ENCODE data around the gene NPBWR2. TPM values are rescaled to one million over a fixed set of nuclear protein-coding genes. Genes with fewer than 3 reads are reported as not detected.

The NPBWR2 gene
- total RNA-seq, 1 experiment from 2014 or later = not detected

- Histone ChIP-seq H3K36me3 (replicated peaks; ENCODE audit: control insufficient read depth, insufficient read depth, low read length) (no peaks in the 10 kb centered on the region), H3K27me3 (ENCODE audit: control insufficient read depth, insufficient read depth, low read length) (peaks cover 38% of the 10 kb centered on the region), H3K4me3 (ENCODE audit: insufficient read depth, low read depth, low read length) (no peak overlapping the region)
- DNase-seq = no peak
Measured at GRCh38 chr20:64081624-64081964, 25.8 kb downstream of the NPBWR2 start.

- Histone ChIP-seq H3K27me3 (ENCODE audit: control insufficient read depth, insufficient read depth, low read length) (peaks cover 38% of the 10 kb centered on the region), H3K4me3 (ENCODE audit: insufficient read depth, low read depth, low read length) (peak overlapping the region; percentile 79)
- DNase-seq = no peak
Measured at GRCh38 chr20:64080813-64081623, 26.3 kb downstream of the NPBWR2 start.

DNA sequence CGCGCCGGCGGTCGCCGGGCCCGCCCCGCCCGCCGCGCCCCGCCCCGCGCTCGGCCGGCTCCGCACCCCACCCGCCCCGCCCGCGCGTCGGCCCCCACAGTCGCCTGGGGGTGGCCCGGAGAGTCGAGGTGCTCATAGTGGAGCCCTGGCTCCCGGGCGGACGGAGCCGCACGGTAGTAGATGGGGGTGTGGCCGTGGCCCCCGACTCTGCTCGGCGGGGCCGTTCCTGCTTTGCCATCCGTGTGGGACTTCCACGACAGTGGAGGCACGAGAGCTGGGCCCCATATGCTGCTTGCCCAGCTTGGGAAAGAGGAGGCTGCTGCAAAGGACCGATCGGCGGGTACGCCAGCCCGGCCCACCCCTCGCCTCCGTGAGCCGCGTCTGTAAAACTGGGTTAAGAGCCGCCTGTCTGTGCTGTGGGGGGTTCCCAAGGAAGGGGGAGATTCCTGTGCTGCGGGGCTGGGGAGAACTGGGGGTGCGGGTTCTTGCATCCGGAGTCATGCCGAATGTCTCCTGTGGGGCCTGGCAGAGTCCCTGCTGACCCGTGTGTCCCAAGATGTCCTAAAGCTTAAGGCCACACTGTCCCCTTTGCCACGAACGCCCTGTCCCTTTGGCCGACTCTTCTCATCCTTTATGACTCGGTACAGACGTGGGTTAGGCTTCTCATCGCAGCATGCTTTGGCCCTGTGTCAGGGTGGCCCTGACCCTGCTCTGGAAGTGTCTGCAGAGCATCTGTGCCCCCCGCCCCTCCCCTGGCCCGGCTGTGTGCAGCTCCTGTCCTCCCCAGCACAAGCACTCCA is 27.2 kb downstream of the NPBWR2 start, which contains the start of gene OPRL1:
OPRL1 (plus strand) TSS at position 70 of the 800 bp plus-strand sequence. CDS start 12,639 bp downstream, outside the sequence.
- Histone ChIP-seq H3K4me3 (ENCODE audit: insufficient read depth, low read depth, low read length) (peak within 1 kb of the TSS; percentile 79), H3K27me3 (ENCODE audit: control insufficient read depth, insufficient read depth, low read length) (peaks cover 36% of the 10 kb centered on the region), H3K36me3 (replicated peaks; ENCODE audit: control insufficient read depth, insufficient read depth, low read length) (no peaks in the 10 kb centered on the region)
- DNase-seq = peak; percentile 80

More at GRCh38 chr20:64080813-64081623, 26.3 kb downstream of the NPBWR2 start:
- H3K36me3 ChIP-seq (replicated peaks; ENCODE audit: control insufficient read depth, insufficient read depth, low read length) = no peaks in the 10 kb centered on the region

DNA sequence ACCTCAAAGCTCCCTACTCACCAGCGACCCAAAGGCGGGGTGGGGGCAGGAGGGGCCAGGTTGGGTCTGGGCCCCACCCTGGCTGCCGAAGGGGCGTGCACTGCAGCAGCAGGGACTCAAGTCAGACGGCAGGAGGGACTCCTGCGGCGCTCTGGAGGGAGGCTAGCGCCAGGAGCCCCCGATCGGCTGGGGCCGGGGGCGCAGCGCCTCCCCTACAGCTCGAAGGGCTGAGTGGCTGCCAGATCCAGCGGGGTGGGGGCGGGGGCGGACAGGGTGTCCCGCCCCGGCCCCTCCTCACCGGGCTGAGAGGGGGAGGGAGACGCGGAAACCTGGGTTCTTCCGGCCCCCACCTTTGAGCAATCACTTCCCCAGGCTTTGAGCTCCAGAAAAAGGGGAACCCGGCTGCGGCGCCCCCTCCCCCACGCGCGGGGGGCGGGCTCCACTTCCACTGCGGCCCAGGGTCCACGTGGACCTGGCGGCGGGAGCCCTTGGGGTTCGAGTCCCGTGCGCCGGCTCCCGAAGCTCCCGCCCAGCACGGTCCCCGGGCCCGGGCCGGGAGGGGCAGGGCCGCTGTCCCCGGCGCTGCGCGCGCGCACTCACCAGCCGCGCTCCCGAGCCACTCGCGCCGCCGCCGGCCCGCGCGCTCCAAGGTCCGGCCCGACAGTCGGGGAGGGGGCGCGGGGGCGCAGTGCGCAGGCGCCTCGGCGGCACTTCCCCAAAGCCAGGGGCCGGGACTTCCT is 27.9 kb downstream of the NPBWR2 start, which contains the start of gene RGS19:
RGS19 (minus strand) TSS at position 246 of the 740 bp plus-strand sequence. CDS start 2,632 bp downstream, outside the sequence.
- Histone ChIP-seq H3K36me3 (replicated peaks; ENCODE audit: control insufficient read depth, insufficient read depth, low read length) (no peaks in the 10 kb centered on the region), H3K27me3 (ENCODE audit: control insufficient read depth, insufficient read depth, low read length) (peaks cover 28% of the 10 kb centered on the region), H3K4me3 (ENCODE audit: insufficient read depth, low read depth, low read length) (peak within 1 kb of the TSS; percentile 79)
- peak; percentile 99 for DNase-seq

- Histone ChIP-seq H3K4me3 (ENCODE audit: insufficient read depth, low read depth, low read length) (peak overlapping the region; percentile 75), H3K36me3 (replicated peaks; ENCODE audit: control insufficient read depth, insufficient read depth, low read length) (no peaks in the 10 kb centered on the region), H3K27me3 (ENCODE audit: control insufficient read depth, insufficient read depth, low read length) (peaks cover 23% of the 10 kb centered on the region)
- DNase-seq = no peak
Measured at GRCh38 chr20:64078934-64079272, 28.5 kb downstream of the NPBWR2 start.

DNA sequence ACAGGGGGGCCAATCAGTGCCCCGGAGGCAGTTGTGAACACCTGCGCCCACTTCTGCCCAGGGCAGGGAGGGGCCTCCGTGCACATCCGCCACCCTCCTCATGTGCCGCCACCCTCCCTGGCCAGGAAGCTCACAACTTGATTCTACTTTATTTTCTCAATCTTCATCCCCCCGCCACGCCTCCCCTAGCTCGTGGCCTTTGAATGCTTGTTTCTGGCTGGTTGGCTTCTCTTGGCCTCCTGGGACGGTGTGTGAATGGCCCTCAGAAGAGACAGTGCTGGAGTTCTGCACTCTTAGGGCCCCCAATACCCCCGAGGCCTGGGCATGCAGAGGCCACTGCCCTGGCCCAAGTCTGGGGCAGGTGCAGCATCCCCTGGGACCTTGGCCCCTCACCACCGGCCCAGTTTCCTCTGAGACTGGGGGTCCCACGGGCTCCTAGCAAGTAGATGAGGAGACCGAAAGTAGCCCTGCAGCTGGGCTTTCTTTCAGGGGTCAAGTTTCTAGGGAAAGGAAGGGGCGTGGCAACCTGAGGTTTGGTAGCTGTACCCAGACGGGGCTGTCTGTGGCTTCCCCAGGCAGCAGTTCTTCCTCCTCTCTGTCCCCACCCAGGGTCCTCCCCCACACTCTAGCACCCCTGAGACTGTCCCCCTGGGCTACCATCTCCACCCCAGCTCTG is 29.4 kb downstream of the NPBWR2 start:
- H3K27me3 ChIP-seq (ENCODE audit: control insufficient read depth, insufficient read depth, low read length) = peaks cover 18% of the 10 kb centered on the region
- H3K4me3 ChIP-seq (ENCODE audit: insufficient read depth, low read depth, low read length) = no peak overlapping the region
- no peaks in the 10 kb centered on the region for H3K36me3 ChIP-seq (replicated peaks; ENCODE audit: control insufficient read depth, insufficient read depth, low read length)
- peak; percentile 74 for DNase-seq

DNA sequence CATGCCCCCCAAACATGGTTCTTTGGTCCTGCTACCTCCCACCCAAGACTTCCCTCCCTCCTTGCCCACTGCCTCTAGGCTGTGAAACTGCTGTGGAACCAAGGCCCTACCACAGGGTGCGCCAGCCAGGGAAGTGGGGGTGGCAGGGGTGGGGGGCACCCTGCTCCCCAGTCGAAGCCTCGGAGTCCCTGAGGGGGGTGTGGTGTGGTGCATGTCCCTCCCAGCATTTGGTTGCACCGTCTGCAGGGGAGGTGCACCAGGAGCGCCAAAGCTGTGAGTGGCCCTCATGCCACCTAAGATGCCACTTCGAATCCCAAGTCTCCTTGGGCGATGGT is 29.9 kb downstream of the NPBWR2 start:
- Histone ChIP-seq H3K4me3 (ENCODE audit: insufficient read depth, low read depth, low read length) (no peak overlapping the region), H3K27me3 (ENCODE audit: control insufficient read depth, insufficient read depth, low read length) (peaks cover 14% of the 10 kb centered on the region), H3K36me3 (replicated peaks; ENCODE audit: control insufficient read depth, insufficient read depth, low read length) (no peaks in the 10 kb centered on the region)
- no peak for DNase-seq

DNA sequence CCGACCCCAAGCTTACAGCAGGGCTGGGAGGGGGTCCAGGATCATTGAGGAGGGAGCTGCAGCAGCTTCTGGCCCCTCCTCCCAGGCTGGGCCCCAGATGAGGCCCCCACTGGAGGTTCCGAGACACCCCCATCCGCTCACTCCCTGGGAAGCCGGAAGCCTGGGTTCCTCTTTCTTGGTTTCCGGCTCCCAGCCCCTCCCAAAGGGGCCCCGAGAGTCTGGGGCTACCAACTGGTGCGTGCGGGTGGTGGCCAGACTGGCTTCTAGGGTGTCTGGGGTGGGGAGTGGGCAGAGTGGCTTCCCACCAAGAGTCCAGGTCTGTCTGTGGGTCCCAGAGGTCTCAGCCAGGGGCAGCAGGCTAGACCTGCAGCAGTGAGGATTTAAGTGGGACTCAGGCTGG is 30.3 kb downstream of the NPBWR2 start:
- DNase-seq = no peak
- Histone ChIP-seq H3K4me3 (ENCODE audit: insufficient read depth, low read depth, low read length) (no peak overlapping the region), H3K27me3 (ENCODE audit: control insufficient read depth, insufficient read depth, low read length) (peaks cover 10% of the 10 kb centered on the region), H3K36me3 (replicated peaks; ENCODE audit: control insufficient read depth, insufficient read depth, low read length) (no peaks in the 10 kb centered on the region)

GRCh38 chr20:64076061-64076997 is 31.0 kb downstream of the NPBWR2 start:
- H3K4me3 ChIP-seq (ENCODE audit: insufficient read depth, low read depth, low read length) = no peak overlapping the region
- H3K36me3 ChIP-seq (replicated peaks; ENCODE audit: control insufficient read depth, insufficient read depth, low read length) = no peaks in the 10 kb centered on the region
- H3K27me3 ChIP-seq (ENCODE audit: control insufficient read depth, insufficient read depth, low read length) = peaks cover 8% of the 10 kb centered on the region
- no peak for DNase-seq

DNA sequence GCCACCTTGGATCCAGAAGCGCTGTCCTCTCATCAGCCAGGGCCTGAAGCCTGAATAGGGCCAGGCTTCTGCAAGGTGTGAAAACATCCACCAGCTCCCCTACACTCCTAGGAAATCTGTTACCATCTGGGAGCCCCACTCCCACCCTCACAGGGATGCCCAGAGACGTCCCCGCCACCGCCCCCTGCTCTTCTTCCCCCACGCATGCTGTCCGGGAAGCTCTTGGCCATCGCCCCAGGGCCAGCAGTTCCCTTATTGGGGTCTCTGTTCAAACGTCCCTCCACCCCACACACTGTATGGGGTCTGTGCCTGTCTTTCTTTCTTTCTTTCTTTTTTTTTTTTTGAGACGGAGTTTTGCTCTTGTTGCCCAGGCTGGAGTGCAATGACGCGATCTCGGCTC is 31.8 kb downstream of the NPBWR2 start:
- no peaks in the 10 kb centered on the region for H3K36me3 ChIP-seq (replicated peaks; ENCODE audit: control insufficient read depth, insufficient read depth, low read length)
- H3K27me3 ChIP-seq (ENCODE audit: control insufficient read depth, insufficient read depth, low read length) = peaks cover 6% of the 10 kb centered on the region
- no peak for DNase-seq
- no peak overlapping the region for H3K4me3 ChIP-seq (ENCODE audit: insufficient read depth, low read depth, low read length)

GRCh38 chr20:64074963-64075362 is 32.4 kb downstream of the NPBWR2 start:
- Histone ChIP-seq H3K36me3 (replicated peaks; ENCODE audit: control insufficient read depth, insufficient read depth, low read length) (no peaks in the 10 kb centered on the region; the same call in 1 of the 2 replicates), H3K27me3 (ENCODE audit: control insufficient read depth, insufficient read depth, low read length) (peaks cover under 1% of the 10 kb centered on the region; the same call in 1 of the 2 replicates), H3K4me3 (ENCODE audit: insufficient read depth, low read depth, low read length) (no peak overlapping the region)
- DNase-seq = no peak

- H3K27me3 ChIP-seq (ENCODE audit: control insufficient read depth, insufficient read depth, low read length) = no peaks in the 10 kb centered on the region
- DNase-seq = no peak
- H3K36me3 ChIP-seq (replicated peaks; ENCODE audit: control insufficient read depth, insufficient read depth, low read length) = no peaks in the 10 kb centered on the region; the same call in 1 of the 2 replicates
- no peak overlapping the region for H3K4me3 ChIP-seq (ENCODE audit: insufficient read depth, low read depth, low read length)
Measured at GRCh38 chr20:64074184-64074789, 33.1 kb downstream of the NPBWR2 start.

Data from H7 (cell line).